AG09319 (cell line): ENCODE results near the gene HEMK1.

Source experiments
- DNase-seq: peaks from one replicate; pipeline ENCODE4 v3.0.0-alpha.2; 2010; ENCODE audit warnings: low read depth; ENCODE audit errors: extremely low read depth
- TF ChIP-seq, protein P1 (sequence below): IDR thresholded peaks from 2 replicates; pipeline ENCODE4 v1.5.1; 2011; ENCODE audit warnings: low read depth, mild to moderate bottlenecking, inconsistent platforms, low read length, moderate library complexity

Gene HEMK1, protein sequence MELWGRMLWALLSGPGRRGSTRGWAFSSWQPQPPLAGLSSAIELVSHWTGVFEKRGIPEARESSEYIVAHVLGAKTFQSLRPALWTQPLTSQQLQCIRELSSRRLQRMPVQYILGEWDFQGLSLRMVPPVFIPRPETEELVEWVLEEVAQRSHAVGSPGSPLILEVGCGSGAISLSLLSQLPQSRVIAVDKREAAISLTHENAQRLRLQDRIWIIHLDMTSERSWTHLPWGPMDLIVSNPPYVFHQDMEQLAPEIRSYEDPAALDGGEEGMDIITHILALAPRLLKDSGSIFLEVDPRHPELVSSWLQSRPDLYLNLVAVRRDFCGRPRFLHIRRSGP

GRCh38 chr3:50568947-50569749, at the start of gene HEMK1:
Gene HEMK1 (plus strand): TSS chr3:50569522. CDS start chr3:50571105, 1,583 bp downstream.
- TF ChIP-seq, protein P1, sequence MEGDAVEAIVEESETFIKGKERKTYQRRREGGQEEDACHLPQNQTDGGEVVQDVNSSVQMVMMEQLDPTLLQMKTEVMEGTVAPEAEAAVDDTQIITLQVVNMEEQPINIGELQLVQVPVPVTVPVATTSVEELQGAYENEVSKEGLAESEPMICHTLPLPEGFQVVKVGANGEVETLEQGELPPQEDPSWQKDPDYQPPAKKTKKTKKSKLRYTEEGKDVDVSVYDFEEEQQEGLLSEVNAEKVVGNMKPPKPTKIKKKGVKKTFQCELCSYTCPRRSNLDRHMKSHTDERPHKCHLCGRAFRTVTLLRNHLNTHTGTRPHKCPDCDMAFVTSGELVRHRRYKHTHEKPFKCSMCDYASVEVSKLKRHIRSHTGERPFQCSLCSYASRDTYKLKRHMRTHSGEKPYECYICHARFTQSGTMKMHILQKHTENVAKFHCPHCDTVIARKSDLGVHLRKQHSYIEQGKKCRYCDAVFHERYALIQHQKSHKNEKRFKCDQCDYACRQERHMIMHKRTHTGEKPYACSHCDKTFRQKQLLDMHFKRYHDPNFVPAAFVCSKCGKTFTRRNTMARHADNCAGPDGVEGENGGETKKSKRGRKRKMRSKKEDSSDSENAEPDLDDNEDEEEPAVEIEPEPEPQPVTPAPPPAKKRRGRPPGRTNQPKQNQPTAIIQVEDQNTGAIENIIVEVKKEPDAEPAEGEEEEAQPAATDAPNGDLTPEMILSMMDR, result no peak
- peak; percentile 82 for DNase-seq

- DNase-seq, result no peak
Measured at GRCh38 chr3:50520849-50521248, 48.5 kb upstream of the HEMK1 start.

GRCh38 chr3:50521572-50521971, 47.8 kb upstream of the HEMK1 start:
- DNase-seq, result no peak
- TF ChIP-seq, protein P1, result no peak

More at GRCh38 chr3:50520849-50521248, 48.5 kb upstream of the HEMK1 start:
- TF ChIP-seq, protein P1, result no peak

DNA sequence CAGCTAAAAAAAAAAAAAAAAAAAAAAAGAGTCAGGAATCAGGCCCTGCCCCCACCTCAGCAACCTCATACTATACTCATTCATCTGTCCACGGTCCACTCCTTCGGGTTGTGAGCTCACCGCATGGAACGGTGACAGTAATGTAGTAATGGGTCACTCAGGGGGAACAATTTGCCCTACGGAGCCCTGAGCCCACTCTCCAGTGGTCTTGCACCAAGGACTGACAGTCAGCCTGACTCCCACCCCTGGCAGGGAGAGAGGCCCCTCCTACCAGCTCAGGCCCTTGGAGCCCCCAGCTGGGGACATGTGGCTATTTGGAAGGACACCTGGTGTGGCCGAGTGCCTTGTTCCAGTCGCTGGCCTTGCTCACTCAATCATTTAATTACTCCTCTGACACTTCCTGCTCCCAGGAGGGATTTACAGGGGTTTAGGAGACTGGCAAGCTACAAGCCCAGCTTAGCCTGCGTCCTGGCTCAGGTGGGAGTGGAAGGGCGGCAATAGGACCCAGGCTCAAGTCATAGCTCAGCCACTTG, 46.0 kb upstream of the HEMK1 start:
- TF ChIP-seq, protein P1, result no peak
- DNase-seq, result no peak

DNA sequence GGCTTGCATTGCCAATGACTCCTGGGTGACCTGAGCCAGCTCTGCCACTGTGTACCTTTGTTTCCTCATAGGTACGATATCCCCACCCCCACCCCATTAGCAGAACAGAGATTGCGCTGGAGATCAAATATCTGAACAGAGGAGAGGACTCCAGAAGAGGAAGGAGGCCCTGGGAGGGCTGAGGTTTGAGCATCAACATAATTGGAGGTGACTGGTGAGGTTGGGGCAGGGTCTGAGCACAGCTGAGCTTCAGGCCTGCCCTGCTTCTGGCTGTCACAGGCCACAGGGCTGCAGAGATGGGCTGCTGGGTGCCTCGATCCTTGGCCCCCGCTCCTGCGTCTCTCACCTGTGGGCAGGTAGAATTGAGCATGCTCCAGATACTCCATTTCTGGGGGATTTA, 44.6 kb upstream of the HEMK1 start:
- TF ChIP-seq, protein P1, result no peak
- no peak for DNase-seq

GRCh38 chr3:50525191-50525910, 44.0 kb upstream of the HEMK1 start:
- TF ChIP-seq, protein P1, result no peak
- no peak for DNase-seq

GRCh38 chr3:50525987-50526386, 43.3 kb upstream of the HEMK1 start:
- TF ChIP-seq, protein P1, result no peak
- no peak for DNase-seq
